C1 segment of cervical spinal cord (tissue), 14 donors: Measurements from ENCODE around the gene SRGAP2B.
"Not testable (repeated sequence)": the region's sequence is repeated elsewhere in the genome, so short reads cannot be mapped to it uniquely, and the experiment has no call there.

Experiments
- DNase-seq, 14 donors: peaks; one replicate each; lab custom pipeline; 2025; lab: John Stamatoyannopoulos, UW

Gene SRGAP2B

DNA sequence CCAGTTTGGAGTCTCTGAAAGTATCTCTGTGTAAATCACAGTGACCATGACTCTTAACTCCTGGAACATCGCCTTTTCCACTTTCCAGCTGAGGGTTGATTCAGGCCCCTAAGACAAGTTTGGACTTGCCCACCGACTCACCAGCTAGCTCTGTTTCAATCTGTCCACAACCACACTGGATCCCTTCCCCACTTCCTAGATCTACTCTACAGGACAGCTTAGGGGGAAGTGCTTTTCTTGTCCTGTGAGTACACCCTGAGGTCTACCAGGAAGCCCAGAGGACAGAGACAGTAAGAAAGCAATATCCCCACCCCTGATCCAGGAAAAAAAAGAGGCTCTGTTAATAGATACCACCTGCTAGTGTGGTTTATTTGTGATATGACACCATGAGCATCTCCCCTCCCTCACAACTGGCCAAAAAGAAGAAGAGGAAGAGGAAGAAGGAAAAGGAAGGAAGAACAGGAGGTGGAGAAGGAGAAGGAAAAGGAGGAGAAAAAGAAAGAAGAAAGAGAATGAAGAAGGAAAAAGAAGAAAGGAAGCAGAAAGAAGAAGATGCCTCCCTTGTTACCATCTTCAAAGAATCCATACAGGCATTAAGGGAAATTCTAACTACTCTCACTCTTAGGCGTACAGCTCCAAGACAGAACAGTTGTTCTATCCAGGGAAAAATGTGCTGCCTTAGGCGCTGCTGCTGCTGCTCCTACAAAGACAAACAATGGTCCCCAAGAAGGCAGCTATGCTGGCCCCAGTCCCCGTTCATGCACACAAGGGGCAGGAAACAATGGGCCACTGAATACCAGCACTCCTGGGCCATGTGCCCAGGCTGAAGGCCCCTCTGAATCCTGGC lies 96.8 kb downstream of the SRGAP2B start:
- not testable (repeated sequence) for DNase-seq

DNA sequence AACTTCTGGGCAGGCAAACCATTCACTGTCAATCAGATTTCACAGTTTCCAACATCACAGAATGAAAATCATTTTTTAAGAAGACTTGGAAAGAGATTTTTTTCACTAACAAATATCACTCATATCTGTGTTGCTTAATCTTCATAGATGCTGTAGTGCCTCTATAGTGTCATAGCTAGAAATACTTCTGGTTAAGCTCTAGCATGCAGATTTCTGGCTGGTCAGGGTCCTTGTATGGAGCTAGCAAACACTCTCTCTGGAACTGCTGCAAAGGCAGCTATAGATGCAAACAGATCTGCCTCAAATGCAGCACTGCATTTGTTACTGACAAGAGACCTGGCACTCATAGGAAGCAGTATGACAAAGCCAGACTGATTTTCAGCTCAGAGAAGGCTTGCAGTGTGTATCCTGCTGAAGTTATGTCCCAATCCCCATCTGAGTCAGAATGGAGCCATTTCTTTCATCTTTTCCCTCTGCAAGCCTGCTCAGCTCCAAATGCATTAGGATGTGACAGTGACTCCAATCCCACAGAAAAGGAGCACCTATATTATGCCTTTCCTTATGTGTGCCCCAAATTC lies 99.2 kb downstream of the SRGAP2B start:
- DNase-seq: peak in 1 of 14 donors; percentile 27

DNA sequence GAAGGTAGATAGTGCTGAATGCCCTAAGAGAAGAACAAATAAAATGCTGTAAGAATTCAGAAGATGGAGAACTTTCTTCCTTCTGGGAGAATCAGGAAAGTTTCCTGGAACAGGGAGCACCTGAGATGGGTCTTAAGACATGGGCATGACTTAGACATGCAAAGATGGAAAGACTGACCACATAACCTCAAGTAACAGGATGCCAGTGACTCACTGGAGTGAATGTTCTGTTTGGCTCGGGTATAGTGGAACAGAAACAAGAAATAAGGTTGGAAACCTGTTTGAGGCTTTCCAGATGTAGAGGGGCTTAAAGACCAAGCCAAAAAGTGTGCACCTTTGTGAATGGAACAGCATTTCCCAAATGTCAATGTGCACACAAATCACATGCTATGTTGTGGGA lies 102.2 kb downstream of the SRGAP2B start:
- not testable (repeated sequence) for DNase-seq

DNA sequence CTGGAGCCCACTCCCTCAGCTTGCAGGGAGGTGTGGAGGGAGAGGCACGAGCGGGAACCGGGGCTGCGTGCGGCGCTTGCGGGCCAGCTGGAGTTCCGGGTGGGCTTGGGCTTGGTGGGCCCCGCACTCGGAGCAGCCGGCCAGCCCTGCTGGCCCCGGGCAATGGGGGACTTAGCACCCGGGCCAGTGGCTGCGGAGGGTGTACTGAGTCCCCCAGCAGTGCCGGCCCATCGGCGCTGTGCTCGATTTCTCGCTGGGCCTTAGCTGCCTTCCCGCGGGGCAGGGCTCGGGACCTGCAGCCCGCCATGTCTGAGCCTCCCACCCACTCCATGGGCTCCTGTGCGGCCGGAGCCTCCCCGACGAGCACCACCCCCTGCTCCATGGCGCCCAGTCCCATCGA lies 104.5 kb downstream of the SRGAP2B start:
- DNase-seq: not testable (repeated sequence)

DNA sequence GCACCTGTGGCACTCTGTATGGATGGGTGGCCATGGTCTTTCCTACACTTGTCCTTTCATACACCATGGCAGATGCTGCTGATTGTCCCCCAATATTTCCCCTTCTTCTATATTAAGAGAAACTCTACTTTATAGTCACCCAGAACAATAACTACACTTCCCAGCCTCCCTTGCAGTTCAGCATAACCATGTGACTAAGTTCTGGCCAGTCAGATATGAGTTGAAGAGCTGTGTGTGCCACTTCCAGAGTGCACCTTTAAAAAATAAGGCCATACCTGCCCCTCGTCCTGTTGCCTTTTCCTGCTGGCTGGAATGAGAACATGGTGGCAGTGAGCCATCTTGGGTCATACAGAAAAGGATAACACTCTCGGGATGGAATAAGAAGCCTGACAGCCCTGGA lies 108.0 kb downstream of the SRGAP2B start:
- DNase-seq: not testable (repeated sequence)

DNA sequence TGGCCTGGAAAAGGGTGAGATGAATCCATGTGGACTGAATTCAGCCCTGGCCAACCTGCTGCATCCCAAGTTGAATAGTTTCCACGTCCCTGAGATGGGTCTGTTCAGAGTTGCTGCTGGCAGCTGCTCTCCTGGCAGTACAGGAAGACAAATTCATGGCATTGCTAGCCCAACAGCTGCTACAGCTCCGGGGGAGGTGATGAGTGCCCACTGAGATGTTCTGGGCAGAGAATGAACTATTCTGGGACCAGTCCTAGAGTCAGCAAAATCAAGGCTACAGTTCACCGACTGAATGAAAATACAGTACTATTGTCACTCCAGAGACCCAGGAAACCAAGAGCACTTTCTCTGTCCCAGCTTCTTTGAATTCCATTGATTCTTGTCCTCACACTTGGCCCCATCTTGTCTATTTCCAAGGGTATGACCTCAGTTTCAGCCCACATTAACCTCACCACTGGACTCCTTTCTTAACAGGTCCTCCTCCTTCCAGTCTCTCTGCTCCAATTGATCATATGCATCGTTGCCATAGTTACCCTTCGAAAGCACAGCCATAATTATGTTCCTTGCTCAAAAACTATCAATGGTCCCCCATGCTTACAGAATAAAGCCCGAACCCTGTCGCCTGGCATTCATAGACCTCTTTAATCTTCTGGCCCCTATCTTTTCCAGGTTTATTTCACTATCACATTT lies 108.8 kb downstream of the SRGAP2B start:
- not testable (repeated sequence) for DNase-seq

DNA sequence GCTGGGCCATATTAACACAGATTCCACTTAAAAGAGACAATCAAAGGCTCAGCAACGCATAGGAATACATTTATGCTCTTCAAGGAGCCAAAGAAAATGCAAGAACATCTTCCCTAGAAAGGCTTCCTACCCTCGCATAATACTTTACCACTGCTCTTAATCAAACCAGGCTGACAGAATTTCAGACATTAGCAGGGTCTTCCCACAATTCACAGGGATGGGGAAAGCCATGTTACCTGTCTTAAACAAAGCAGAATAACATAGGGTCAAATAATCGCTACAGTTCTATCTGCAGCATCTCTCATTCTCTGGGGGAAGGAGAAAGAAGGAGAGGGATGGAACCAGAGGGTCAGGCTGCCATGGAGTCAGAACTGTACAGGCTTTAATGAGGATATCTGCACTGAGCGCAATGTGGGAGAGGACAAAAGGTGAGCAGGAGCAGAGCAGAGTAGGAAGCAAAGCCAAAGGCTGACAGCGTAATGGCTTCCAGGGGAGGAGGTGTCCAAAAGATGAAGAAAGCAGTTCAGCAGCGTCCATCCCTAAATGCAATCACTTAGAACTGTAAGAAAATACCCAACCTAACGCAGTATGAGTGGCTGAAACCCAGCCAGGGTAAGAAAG lies 109.5 kb downstream of the SRGAP2B start:
- not testable (repeated sequence) for DNase-seq

DNA sequence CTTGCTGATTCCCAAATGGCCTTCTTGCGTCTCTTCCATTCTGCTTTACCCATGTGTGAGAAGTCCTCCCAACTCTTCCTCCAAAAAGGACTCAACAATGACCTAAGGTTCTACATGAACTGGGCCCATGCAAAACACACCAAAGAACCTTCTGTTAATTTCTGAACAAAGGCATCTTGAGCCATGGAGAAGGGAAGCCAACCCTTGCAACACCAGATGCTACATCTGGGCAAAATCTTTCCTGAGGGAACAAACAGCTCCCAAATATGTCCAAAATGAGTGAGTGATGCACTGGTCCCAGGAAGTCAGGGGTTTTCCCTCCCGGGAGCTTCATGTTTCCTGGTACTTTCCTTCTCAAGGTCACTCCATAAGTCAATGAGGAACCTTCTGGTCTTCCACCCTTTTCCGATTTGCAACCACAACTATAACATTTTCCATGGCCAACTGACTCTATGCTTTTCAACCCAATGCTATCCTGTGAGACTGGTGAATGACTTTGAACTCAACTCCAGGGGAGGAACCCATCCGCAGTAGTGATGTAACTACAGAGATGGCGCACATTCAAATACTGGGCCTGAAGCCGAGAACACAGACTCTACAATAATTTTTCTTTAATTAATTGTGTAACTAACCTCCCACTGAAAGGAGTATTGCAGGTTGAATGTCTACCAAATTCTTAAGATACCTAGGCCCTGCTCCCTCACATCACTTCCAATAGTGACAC lies 112.2 kb downstream of the SRGAP2B start:
- not testable (repeated sequence) for DNase-seq

DNA sequence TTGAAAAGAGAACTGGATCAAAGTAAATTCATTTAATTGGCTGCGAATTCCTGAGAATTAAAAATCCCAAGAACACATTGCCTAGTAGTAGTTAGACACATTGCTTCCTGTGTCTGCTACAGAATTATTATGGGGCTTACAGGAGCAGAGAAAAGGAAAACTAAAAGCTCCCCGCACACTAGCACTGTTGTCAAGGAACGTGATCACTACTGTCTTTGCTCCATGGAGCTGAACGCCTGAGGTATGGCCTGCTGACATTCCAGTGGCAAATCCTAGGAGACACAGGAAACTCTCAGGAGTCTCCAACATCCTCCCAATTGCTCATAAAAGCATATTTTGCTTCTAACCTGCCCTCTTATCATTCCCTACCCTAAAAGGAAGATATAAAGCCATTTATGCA lies 114.0 kb downstream of the SRGAP2B start:
- not testable (repeated sequence) for DNase-seq

DNA sequence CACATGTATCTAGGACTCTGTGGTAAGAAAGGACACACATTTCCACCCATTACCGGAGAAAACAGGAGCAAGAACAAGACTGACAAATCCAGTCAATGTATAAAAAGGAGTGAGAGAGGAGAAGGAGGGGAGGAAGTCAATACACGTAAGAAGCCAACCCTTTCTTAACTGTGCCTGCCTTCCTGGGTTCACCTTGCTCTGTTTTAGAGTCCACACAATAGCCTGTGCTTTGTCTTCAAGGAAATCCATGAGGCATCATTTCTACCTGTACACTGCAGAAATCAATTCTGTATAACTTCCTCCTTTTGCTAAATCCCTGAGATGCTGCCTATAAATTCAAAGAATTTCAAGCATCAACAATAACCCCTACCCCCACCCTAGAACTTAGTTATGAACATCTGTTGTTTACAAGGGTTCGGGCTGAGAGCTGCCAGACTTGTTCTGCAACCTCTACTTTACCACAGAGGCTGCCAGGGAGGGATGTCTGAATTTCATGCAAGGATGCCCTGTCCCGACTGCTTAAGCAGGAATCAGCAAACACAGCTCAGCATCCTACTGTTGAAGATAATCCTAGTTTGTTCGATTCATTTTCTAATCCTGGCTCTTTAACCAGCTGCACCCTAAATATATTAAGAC lies 115.0 kb downstream of the SRGAP2B start:
- DNase-seq: not testable (repeated sequence)

DNA sequence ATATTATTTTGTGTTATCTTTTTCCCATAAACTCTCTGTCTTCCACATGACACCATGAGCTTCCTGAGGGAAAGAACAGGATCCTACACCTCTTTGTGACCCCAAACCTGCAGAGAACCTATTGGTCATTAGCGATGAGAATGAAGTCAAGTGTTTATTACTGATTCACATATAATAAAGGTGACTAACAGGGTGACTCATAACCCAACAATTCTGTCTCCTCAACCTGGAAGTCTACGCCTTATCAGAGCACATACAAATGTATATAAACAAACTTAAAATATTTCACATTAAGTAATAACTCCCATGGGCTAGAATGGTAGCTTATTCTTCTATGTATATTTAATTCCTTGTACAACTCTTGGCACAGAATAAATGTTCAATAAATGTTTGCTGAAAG lies 117.3 kb downstream of the SRGAP2B start:
- DNase-seq: not testable (repeated sequence)

DNA sequence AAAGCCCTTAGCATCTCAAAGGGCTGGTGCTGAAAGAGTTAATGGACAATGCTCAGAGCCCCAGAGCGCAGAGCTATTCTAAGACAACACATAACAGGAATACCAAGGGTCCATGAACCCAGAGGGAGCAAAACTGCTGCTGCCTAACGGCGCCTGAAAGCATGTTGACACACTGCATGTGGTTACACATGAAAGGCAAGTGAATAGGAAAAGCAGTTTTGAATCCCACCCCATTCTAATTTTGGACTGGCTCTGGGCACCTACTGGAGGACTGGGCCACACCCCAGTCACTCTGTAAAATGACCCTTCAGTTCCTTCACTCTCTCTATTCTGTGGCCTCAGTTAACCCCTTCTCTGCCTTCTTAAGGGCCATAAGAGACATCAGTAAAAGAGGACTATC lies 123.2 kb downstream of the SRGAP2B start:
- DNase-seq: not testable (repeated sequence)

DNA sequence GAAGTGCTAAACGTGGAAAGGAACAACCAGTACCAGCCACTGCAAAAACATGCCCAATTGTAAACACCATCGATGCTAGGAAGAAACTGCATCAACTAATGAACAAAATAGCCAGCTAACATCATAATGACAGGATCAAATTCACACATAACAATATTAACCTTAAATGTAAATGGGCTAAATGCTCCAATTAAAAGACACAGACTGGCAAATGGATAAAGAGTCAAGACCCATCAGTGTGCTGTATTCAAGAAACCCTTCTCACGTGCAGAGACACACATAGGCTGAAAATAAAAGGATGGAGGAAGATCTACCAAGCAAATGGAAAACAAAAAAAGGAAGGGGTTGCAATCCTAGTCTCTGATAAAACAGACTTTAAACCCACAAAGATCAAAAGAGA lies 128.6 kb downstream of the SRGAP2B start:
- DNase-seq: not testable (repeated sequence)

DNA sequence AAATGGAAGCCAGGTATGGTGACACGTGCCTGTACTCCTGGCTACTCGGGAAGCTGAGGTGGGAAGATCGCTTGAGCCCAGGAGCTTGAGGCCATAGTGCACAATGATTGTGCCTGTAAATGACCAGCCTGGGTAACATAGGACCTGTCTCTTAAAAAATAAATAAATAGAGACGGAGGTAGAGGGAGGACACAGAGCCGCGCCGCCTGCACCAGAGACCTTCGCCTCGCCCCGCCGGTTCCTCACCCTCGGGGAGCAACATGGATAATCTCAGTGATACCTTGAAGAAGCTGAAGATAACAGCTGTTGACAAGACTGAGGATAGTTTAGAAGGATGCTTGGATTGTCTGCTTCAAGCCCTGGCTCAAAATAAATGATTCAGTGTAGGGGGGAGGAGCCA lies 130.4 kb downstream of the SRGAP2B start:
- DNase-seq: not testable (repeated sequence)

DNA sequence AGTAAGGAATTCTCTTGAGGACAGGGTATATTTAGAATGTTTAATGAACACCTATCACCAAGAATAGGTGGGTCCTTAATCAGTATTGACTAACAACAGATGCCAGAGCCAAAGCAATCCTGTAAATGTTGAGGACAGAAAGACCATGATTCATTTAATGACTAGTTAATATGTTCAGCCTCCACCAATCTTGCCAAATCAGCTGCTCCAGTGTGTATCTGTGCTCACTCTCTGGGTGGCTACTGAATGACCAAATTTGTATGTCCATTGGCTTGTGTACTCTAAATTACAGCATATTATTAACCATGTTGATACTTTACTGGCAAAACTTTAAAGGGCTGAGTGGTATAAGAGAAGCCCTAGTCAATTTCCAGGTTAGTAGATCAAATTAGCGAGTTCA lies 130.9 kb downstream of the SRGAP2B start:
- not testable (repeated sequence) for DNase-seq

DNA sequence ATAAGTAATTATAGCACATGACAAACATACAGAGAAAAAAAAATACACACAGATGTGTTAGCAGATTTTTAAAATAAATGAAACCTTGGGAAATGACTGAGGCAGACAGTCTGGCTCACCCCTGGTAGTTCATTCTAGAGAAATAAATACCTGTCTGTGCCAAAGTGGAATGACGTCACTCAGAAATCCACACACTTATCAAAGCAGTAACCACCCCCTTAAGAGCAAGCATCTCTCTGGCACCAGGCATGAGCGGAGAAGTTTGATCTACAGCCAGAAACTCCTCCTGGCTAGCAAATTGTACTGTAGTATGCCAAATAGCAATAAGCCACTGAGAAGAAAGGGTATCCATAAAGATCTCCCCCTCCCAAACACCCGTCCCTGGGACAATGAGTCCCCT lies 131.6 kb downstream of the SRGAP2B start:
- not testable (repeated sequence) for DNase-seq

DNA sequence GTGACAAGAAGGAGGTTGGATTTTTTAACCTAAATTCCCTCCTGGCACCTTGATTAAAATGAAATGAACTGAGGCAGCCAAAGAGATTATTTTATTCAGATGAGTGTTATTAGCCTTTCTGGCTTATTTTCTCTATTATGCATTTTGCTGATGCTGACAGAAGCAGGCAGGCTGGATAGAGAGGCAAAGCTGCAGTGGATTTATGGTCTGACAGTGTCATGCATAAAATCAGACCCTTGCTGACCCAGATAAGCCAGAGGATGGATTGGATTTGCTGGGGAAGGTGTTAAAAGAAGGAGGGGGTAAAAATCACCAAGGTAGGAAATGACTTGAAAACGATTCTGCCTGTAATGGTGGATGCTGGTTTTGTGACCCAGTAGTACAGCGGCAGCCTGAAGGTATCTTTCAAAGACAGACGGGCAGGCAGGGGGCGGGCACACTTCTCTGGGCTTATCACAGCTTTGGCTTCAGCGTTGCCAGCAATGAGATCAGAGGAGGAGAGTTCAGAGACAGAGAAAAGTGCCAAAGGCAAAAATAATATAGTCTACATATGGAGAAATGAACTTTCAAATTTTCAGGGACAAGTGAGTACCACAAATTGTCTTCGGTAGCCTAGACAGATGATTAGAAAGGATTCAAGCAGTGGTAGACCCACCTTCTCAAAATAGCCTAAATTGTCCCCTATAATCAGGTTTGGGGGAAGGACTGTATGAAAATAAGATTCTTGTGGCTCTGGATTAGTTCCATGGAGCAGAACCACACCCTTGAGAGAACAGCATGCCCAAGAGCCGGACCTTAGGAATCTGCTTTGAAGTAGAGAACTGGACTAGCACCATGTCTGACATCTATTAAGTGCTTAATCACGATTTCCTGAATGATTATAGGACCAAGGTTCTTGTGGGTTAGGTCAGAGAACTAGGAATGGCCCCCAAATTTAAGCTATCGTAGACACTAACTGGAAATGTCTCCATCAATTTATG lies 133.2 kb downstream of the SRGAP2B start:
- not testable (repeated sequence) for DNase-seq

DNA sequence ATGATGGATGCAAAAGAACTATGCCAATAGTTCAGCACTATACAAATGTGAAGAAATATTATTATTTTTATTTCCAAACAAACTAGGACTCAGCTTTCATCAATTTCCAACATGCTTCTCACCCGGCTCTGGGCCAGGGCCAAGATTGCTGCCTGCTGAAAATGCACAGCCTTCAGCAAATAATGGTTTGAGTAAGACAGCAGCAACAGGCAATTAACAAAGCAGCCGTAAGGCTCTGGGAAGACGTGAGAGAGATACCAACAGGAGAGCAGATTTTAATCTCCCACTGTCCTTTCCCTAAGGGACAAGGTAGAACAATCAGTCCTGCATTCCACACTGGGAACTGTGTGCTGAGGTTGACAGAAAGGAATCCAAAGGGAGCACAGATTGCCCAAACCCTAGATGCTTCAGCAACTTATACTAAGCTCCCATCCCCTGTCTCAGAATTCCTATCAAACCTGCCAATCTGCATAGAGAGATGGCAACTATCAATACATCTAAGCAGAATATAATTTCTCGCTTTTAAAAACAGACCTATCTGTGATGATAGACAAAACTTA lies 134.1 kb downstream of the SRGAP2B start:
- not testable (repeated sequence) for DNase-seq

DNA sequence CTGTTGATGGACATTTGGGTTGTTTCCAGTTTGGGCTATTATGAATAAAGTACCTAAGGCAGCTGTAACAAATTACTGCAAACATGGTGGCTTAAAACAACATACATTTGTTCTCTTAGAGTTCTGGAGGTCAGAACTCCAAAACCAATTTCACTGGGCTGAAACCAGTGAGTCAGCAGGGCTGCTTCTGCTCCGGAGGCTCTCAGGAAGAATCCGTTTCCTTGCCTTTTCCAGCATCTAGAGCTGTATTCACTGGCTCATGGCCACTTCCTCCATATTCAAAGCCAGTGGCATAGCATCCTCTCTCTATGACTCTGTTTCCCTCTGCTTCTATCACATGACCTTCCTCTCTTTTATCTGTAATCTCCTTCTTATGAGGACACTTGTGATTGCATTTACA lies 146.7 kb downstream of the SRGAP2B start:
- not testable (repeated sequence) for DNase-seq
